ENCODE results near the gene DGLUCY.

The DGLUCY gene

GRCh38 chr14:91215381-91215780 is 101.5 kb downstream of the DGLUCY start:
- DNase-seq = no peak

GRCh38 chr14:91216731-91217226 is 102.9 kb downstream of the DGLUCY start:
- no peak for DNase-seq

- no peak for DNase-seq
Measured at GRCh38 chr14:91218014-91218413, 104.1 kb downstream of the DGLUCY start.

- DNase-seq = no peak
Measured at GRCh38 chr14:91219517-91220389, 105.9 kb downstream of the DGLUCY start.

- DNase-seq = no peak
Measured at GRCh38 chr14:91220581-91221000, 106.7 kb downstream of the DGLUCY start.

- DNase-seq = no peak
Measured at GRCh38 chr14:91221270-91221669, 107.4 kb downstream of the DGLUCY start.

- no peak for DNase-seq
Measured at GRCh38 chr14:91223028-91223783, 109.3 kb downstream of the DGLUCY start.

GRCh38 chr14:91225025-91225424 is 111.2 kb downstream of the DGLUCY start:
- no peak for DNase-seq

- peak; percentile 39 for DNase-seq
Measured at GRCh38 chr14:91226360-91226759, 112.5 kb downstream of the DGLUCY start.

- DNase-seq = peak; percentile 43
Measured at GRCh38 chr14:91227183-91227628, 113.3 kb downstream of the DGLUCY start.

GRCh38 chr14:91228112-91229004 is 114.5 kb downstream of the DGLUCY start:
- peak; percentile 83 for DNase-seq

- no peak for DNase-seq
Measured at GRCh38 chr14:91229005-91229382, 115.1 kb downstream of the DGLUCY start.

- peak; percentile 83 for DNase-seq
Measured at GRCh38 chr14:91229743-91230200, 115.9 kb downstream of the DGLUCY start.

GRCh38 chr14:91230397-91231035 is 116.6 kb downstream of the DGLUCY start:
- peak; percentile 48 for DNase-seq

- DNase-seq = no peak
Measured at GRCh38 chr14:91231446-91231845, 117.6 kb downstream of the DGLUCY start.

- DNase-seq = no peak
Measured at GRCh38 chr14:91232052-91232451, 118.2 kb downstream of the DGLUCY start.

- no peak for DNase-seq
Measured at GRCh38 chr14:91232603-91233002, 118.7 kb downstream of the DGLUCY start.

- no peak for DNase-seq
Measured at GRCh38 chr14:91233936-91234790, 120.3 kb downstream of the DGLUCY start.

GRCh38 chr14:91234791-91235114 is 120.9 kb downstream of the DGLUCY start:
- no peak for DNase-seq

- no peak for DNase-seq
Measured at GRCh38 chr14:91235841-91236240, 122.0 kb downstream of the DGLUCY start.

GRCh38 chr14:91237219-91237618 is 123.3 kb downstream of the DGLUCY start:
- no peak for DNase-seq
